GM19397 (cell line): ENCODE results near the gene MSL1.

Source experiments
- ATAC-seq: cut with Tn5 transposase; IDR thresholded peaks from one replicate; pipeline ENCODE4 v1.9.1; 2021; ENCODE audit warnings: mild to moderate bottlenecking, moderate library complexity; ENCODE audit not compliant: unreplicated experiment

The MSL1 gene

DNA sequence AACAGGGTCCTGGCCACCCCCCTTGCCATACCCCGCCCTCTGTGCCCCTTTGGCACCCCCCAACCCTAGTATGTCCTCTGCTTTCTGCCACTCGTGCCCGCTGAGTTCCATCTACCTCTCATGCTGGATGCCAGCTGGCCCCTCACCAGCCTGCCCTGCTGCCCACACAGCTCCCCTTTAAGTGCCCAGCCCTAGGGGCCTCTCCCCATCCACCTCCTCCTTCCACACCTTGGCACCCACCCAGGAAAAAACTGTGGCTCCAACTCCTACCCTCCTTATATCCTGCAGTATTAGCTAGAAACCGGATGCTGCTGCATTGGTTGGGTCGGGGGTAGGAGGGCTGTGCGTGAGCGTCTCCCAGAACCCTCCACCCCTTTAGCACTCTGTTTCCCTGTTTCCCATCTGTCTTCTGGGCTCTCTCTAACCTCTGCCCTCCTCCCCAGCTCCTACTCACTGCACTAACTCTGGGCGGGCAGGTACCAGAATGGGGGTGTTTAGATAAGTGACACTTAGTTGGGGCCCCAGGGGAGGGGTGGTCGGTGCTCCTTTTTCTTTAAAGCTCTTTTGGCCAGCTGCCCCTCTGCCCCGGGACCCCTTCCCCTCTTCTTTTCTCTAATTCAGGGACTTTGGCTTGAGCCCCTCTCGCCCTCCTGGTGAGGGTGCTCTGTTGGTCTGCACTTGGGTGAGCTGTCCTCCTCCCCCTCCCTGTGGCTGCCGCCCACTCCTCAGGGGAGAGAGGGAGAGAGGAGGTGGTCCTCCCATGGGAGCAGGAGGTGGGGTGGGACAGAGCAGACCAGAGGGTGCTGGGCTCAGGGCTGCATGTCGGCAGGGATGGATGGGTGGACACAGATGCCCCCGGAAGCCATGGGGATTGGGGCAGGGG is 31.3 kb upstream of the MSL1 start:
- ATAC-seq: no peak

DNA sequence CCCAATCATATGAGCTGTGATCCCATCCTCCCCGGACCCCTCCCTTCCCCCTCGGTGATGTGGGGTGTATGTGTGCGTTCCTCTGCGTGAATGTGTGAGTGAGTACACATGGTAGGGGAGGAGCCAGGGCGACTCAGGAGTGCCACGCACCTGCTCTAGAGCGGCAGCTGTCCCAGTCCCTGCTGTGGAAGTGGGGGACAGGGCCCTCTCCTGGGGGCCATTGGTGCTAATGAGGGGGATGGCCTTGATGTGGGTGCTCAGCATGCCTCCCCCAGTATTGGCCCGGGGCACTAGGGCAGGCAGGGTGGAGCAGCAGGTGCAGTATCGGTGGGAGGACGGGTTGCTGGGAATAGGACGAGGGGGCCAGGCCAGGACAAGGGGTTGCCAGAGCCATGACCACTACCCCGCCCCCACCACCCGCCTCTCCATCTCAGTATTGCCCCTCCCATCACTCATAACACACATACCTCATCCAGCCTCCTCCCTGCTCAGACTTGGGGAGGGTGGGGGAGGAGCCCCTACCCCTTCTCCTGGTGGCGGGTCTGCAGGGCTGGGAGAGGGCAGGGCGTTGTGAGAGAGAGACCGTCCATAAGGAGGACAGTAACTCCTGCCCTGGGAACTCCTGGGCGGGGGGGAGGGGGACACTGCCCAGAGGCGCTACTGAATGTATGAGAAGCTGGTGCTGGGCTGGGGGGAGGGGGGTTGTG is 29.9 kb upstream of the MSL1 start:
- ATAC-seq: no peak

DNA sequence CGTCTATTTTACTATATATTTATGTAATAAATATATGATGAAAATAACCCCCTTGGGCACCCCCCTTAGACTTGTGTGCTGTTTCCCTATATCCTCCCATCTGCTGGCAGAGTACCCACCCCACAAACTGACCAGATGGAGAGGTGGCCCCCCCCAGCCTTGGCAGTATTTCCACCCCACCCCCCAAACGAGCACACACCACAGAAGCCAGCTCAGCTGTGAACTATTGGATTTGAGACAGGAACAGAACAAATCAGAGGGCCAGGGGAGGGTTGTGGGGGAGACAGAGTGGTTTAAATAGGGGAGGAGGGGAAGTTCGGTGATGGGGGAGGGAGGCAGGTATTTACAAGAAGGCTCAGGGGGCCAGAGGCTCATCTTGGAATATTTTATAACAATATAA is 29.2 kb upstream of the MSL1 start:
- ATAC-seq: no peak

DNA sequence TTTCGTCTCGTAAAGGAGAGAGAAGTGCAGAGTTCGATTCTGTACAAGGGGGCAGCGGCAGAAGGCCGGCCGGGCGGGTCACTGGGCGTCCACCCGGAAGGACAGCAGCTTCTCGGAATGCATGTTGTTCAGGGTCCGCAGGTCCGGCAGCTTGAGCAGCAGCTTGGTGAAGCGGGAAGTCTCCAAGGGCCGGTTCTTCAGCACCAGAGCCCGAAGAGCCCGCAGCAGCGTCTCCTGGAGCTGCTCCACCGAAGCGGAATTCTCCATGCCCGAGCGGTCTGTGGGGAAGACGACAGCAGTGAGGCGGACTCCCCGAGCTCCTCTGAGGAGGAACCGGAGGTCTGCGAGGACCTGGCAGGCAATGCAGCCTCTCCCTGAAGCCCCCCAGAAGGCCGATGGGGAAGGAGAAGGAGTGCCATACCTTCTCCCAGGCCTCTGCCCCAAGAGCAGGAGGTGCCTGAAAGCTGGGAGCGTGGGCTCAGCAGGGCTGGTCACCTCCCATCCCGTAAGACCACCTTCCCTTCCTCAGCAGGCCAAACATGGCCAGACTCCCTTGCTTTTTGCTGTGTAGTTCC is 28.7 kb upstream of the MSL1 start:
- no peak for ATAC-seq

DNA sequence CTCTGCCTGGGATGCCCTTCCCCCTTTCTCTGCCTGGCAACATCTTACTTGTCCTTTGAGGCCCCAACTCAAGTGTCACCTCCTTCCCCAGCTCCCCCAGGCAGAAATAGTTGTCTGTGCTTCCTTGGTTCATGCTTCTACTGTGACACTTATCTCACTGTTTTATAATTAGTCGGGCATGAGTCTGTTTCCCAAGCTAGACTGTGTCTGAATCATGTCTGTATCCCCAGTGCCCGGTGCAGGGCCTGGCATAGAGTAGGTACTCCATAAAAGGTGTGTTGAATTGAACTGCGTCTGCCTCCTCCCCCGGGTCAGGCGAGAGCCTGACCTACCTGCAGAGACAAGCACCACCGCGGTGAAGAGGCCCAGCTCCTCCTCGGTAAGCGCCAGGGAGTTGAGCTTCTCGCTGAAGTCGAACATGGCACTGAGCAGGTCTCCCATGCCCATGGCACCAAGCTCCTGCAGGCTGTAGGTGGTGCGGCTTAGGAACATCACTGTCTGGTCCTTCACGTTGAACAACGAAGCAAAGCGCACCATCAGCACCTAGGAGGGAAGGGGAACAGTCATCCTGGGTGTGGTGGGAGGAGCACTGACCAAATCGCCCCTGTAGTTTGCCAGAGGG is 28.1 kb upstream of the MSL1 start:
- ATAC-seq: no peak

DNA sequence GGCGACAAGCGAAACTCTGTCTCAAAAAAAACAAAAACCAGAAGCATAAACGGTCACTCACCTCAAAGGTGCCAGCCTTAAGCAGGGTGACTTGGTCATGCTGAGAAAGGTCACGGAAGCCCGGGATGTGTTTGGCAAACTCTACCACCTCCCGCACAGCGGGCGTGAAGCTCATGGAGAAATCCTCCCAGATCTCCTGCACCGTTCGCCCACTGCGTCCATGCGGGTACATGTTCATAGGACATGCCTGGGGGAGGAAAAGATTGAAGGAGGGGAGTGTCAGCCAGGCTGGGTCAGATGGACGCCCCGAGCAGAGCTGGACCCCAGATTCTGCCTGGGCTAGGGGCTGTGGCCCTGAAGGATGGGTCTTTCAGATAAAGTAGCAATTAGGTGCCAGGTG is 26.9 kb upstream of the MSL1 start:
- no peak for ATAC-seq

DNA sequence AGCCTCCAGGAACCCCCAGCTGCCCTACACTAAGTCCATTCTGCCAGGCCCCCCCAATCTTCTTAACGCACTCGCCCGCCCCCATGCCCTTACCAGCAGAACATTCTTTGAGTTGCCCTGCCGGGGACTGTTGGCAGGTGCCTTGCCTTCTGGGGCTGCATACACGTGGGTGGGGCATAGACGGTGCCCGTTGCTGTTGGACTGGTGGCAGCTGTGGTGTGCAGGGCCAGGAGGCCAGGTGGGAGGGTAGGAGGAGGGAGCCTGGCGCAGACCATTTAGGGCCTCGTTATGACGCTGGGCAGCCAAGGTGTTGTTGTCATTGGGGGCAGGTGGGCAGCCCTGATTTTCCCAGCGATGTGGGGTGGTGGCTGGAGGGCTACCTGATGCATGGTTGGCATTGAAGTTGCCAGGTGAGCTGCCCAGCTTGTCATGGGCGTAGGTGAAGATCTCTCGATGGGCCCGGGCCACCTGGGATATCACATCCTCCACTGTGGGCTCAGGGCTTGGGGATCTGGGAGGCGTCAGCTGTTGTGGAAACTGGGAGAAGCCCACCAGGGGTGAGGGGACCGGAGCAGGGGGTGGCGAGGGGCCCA is 26.3 kb upstream of the MSL1 start:
- no peak for ATAC-seq

DNA sequence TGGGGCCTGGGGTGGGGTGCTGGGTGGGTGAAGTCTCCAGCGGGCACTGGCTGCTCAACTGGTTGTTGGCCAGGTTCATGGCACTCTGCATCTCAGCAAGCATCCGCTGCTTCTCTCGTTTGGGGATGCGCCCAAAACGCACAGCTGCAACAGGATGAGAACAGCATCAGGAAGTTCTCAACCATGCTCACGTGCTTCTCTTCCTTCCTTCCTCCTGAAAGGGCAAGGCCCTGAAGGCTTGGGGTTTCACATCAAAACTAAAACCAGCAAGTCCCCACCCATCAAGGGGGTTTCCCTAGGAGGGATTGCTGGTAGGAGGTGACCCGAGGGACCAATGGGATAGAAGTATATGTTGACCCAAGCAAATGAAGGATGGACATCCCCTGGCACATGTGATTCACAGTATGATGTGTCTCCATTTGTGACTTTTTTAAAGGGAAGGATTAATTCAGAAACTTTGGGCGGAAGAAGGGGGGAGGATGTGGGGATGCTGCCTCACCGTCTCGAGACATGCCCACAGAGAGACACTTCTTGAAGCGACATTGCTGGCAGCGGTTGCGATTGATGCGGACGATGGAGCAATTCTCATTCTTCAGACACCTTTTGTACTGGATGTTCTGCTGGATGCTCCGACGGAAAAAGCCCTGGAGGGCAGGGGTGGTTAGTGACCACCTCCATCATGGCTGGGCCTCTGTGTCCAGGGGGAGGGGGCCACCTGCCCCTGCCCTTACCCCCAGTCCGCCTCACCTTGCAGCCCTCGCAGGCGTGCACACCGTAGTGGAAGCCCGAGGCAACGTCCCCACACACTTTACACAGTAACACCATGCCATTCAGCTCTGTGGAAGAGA is 25.6 kb upstream of the MSL1 start:
- ATAC-seq: peak; percentile 33

DNA sequence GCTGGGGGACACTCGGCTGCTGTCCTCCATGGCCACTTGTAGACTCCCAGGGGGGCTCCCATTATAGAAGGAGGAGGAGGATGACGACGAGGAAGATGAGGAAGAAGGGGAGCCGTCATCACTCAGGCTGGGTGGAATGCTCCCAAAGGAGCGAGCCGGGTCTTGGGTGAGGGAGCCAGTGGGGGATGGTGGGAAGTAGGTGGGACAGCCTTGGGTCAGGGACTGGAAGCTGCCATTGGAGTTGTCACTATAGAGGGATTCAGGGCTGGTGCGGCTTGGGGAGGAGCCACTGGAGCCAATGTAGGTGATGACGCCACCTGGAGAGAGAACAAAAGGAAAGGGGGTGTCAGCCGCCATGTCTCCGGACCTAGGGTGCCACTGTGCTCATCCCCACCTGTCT is 24.7 kb upstream of the MSL1 start:
- no peak for ATAC-seq

DNA sequence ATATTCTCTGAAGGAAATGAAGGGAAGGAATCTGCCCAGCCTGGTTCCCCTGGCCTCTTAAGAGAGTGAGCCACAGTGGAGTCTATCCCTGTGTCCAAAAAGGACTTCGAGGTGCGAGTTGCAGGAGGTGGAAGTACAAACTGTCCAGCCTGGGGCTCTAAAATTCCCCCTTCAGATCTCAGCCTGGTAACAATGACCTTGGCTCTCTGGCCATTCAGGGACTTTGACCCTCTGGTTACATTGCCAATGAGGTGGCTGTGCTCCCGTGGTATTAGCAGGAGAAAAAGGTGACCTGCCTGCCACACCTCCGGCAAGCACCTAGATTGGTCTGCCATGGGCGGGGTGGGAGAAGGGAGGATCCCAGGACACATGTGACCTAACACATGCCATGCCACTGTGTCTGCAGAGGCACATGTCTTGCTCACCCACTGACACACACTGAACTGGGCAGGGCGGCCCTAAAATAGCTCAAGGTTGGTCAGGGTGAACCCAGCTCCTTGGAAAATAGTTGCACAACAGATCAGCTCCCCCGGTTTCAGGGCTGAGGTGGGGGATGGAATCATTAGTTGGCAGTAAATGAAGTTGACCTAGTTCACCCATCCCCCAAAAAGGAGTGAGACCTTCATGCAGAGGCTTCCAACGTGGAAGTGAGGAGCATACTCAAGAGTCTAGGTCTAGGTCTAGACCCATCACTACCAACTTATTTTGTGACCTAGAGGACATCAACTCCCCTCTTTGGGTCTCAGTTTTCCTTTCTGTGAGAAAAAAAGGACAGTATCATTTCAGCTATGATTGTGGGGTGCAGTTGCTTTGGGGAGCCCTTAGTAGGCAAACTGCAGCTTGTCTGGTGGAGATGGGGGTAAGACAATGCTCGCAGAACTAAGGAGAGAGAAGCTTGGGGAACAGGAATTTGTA is 23.6 kb upstream of the MSL1 start:
- ATAC-seq: no peak

DNA sequence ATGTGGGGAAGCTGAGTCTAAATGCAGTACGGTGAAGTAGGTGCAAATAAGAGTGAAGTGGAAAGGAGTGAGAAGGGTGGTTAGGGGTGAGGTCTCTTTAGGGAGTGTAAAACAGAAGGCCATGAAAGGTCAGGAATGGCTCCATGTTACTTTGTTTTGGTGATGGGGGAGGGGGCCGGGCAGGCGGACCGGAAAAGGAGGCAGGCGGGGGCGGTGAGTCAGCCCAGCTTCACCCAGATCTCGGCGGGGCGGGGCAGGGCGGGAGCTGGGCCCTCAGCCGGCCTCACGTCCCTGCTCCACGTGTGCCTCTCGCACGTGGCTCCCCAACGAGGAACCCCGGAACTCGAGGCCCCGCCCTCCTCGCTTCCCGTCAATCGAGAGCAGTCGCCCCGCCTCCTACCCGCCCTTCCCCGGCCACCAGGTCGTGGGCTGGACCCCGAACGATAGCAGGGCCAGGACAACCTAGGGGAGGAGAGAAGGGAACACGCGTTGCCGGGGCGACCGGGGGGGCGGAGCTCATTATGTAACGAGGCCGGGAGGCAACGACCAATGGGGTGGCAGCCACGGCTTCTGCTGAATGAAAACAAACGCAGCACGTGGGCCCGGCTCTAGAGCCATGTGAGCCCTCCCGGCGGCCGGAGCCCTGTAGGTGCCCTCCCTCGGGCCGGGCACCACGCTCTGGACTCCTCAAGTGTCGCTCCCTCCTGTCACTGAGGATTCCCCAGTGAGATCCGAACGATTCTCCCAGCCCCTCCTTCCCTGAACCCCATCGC is 22.7 kb upstream of the MSL1 start:
- ATAC-seq: peak; percentile 65

DNA sequence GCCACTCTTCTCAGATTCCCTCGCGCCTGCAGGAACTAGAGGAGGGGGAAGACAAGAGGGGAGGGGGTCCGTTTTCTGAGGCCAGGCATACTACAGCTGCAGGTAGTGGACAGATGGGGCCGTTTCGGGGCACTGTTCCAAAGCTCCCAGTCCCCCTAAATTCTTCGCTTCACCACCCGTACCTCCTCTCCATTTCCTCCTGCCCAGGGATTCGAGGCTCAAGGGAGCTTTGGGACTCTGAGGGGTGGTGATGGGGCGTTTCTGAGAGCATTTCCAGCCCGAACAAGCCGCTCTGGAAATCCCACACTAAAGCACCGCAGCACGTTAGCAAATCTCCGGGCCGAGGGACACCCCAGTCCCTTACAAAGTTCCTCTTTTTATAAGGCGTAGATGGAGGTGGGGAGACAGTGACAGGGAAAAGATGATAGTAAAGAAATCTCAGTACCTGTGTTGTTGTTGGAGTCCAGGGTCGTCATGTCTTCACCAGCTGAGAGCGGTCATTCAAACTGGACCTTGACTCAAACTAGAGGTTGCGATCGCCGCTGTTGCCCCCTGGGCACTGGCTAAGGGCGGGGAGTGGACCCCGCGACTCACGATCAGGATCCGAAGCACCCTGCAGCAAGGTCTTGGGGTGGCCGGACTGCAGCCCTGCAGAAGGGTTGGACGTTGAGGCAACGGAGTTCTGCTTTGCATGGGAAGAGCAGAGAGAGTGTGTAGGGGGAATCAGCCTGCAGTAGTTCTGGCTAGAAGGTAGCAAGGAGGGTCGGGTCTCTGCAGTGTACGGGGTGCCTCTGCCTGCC is 22.0 kb upstream of the MSL1 start:
- ATAC-seq: no peak

DNA sequence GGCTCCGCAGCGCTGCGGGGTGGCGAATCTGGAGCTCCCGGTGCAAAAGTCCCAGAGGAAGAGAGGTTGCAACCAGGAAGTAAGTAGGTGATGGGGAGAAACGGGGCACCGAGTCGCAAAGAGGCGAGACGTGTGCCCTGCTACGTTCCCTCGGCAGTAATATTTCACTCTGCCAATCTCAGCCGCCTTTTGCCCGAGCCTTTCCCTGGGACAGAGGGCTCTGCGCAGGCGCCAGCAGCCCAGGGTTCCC is 21.4 kb upstream of the MSL1 start, which contains the start of gene NR1D1:
Gene NR1D1, minus strand, starts transcription at position 171 of the 250 bp plus-strand sequence. CDS start 495 bp downstream, outside the sequence.
- no peak for ATAC-seq

DNA sequence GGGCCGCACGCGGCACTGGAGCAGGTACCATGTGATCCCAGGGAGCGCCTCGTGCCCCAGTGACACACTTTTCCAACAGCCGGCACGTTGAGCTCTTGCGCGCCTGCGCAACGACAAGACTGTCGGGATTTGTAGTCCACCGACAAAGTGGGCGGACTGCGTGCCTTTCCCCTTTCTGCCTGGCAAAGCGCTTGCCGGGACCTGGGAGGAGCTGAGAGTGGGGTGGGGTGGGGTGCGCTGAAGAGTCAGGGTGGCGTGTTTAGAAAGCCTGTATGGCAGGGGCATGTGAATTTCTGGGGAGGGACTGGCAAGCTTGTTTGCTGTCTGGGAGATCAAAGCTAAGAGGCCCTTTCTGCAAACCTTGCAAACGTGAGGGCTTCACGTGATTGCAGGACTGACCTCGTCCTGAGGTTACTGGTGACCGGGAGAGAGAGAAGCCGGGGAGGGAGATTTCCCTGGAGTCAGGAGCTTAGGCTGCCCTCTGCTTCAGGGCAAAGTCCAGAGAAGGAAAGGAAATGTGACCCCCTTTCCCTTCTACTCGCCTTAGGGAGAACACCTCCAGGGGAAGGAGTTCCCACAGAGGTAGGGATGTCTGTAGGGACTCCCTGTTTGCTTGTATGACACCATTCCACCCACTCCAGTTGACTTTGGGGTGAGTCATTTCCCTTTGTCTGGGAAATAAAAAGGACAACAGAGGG is 21.0 kb upstream of the MSL1 start:
- ATAC-seq: peak; percentile 32

DNA sequence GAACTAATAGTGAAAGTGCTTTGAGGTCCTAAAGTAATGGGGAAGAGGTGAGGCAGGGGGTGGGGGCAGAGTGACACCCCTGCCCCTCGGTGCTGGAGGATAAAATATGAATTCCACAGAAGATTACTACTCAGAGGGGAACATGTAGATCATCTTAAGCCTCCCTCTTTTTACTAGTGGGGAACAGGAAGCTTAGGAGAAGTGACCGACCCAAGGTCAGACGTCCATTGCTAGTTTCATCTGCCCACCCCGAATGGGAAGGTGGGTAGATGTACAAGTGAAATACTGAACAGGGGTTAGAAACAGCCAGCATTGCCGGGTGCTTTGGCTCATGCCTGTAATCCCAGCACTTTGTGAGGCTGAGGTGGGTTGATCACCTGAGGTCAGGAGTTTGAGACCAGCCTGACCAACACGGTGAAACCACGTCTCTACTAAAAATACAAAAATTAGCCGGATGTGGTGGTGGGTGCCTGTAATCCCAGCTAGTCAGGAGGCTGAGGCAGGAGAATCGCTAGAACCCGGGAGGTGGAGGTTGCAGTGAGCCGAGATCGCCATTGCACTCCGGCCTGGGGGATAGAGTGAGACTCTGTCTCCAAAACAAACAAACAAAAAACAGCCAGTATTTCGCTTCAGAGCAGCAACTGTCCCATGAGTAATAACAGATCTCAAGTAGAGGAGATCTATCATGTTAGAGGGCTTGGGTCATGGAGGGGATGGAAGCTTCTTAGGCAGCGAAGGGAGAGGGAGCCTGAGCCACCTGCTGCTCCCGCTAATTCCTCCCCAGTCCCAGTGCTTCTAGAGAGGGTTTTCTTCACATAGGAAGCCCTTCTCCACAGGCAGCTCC is 20.2 kb upstream of the MSL1 start:
- ATAC-seq: no peak

DNA sequence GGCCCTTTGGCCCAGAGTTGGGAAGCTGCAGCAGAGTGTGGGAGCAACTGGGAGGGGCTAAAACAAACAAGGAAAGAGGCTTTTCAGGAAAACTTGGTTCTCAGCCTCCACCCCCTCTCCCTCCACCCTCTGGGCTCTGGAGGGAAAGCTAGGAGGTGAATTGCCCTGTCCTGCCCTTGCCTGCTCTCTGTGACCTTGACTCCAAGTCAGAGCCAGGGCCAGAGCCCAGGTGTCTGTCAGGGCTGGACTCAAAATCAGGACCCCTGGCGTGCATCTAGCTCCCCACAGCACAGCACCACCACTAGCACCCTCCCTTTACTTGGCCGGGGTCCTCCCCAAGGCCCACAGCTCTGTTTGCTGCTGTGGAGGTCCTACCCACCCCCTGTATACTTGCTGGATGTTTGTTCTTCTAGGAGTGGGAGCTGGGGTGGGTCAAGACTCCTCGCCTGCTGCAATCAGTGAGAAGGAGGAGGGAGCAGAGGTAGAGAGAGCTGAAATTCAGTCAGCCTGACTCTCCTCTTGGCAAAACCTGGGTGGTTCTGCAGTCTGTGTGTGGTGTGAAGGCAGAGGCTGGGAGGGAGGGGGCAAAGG is 18.6 kb upstream of the MSL1 start:
- ATAC-seq: no peak
